GM15510 (cell line): ENCODE measurements around the gene PAX2.

Experiments
- POLR2A ChIP-seq: IDR thresholded peaks from 3 replicates; pipeline ENCODE4 v1.6.1; 2011; ENCODE audit warnings: borderline replicate concordance; ENCODE audit not compliant: insufficient read length; ENCODE audit errors: extremely low read depth

The PAX2 gene

DNA sequence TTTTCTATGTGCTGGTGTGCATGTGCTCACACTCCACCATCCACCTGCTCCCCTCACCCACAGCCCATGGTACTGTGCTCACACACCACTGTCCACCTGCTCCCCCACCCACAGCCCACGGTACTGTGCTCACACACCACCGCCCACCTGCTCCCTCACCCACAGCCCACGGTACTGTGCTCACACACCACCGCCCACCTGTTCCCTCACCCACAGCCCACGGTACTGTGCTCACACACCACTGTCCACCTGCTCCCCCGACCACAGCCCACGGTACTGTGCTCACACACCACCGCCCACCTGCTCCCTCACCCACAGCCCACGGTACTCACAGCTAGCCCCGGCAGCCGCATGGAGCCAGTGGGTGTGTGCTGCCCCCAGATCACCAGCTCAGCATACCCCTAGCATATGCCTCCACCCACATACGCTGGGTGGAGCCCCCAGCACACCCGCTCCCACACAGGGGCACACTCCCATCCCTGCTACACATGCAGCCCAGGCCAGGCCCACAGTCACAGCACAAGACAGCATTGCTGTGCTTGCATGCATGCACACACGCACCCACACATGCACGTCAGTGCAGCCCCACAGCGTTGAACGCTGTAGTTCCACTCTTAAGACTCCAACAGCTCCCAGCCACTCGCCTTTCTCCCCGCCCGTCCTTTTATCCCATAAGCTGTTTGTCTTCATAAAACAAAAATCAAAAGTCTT is 62.0 kb downstream of the PAX2 start:
- no peak for TF ChIP-seq POLR2A

DNA sequence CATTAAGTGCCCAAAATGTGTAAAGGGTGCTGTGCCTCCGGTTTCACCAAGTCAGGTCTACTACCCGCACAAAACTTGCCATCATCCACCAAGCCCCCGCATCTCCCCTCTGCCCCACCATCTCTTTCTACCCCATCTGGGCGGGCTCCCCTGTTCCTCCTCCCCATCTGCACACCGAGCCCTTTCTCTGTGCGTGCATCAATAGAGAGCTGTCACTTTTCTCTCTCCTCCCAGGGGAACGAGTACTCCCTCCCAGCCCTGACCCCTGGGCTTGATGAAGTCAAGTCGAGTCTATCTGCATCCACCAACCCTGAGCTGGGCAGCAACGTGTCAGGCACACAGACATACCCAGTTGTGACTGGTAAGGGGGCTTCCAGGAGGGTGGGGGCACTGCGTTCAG is 63.5 kb downstream of the PAX2 start:
- TF ChIP-seq POLR2A: no peak

GRCh38 chr10:100810091-100810834 is 64.9 kb downstream of the PAX2 start:
- no peak for TF ChIP-seq POLR2A

- TF ChIP-seq POLR2A: no peak
Observed at GRCh38 chr10:100810835-100811116, 65.4 kb downstream of the PAX2 start.

GRCh38 chr10:100811261-100811660 is 65.9 kb downstream of the PAX2 start:
- no peak for TF ChIP-seq POLR2A

DNA sequence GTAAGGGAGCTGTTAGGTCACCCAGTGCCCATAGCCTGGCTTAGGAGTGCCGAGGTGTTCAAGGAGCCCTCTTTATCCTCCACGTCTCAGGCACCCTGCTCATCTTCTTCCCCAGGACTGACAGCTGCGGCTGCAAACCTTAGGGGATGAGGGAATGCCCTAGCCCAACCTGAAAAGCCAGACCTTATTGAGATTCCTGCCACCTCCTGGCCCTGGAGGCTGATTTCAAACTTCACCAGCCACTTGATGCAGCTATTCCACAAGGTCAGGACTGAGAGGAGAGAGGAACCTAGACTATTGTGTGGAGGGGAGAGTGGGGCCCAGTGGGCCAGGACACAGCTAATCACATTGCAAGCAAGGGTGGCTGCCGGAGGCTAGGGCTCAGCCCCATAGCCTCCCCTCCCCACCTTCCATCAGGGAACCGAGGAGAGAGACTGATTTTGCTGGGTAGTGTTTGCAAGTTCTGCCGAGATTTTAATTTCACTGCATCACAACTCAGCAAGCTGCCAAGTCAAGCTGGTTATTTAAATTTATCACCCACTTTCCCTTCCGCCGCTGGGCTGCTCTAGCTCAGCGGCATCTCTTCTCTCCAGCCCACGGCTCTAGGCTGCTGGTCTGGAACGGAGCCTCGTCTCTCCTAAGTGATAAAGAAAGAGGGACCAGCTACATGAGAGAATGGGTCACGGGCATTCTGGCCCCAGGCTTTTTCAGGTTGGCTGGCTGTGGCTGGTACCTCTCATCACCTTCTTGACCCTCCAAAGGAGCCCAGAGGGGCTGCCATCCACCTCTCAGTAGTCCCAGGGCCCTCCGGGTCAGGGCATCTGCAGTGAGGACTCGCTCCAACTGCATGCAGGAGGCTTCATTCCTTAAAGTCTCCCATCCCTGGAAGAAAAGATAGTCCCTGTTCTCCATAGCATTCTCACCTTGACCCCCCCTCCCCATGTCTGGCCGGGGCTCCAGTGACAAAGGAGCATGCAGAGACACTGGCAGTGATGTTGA is 66.7 kb downstream of the PAX2 start:
- no peak for TF ChIP-seq POLR2A

GRCh38 chr10:100812978-100813377 is 67.6 kb downstream of the PAX2 start:
- TF ChIP-seq POLR2A: no peak

GRCh38 chr10:100814751-100815474 is 69.5 kb downstream of the PAX2 start:
- no peak for TF ChIP-seq POLR2A

- no peak for TF ChIP-seq POLR2A
Observed at GRCh38 chr10:100816671-100817070, 71.3 kb downstream of the PAX2 start.

DNA sequence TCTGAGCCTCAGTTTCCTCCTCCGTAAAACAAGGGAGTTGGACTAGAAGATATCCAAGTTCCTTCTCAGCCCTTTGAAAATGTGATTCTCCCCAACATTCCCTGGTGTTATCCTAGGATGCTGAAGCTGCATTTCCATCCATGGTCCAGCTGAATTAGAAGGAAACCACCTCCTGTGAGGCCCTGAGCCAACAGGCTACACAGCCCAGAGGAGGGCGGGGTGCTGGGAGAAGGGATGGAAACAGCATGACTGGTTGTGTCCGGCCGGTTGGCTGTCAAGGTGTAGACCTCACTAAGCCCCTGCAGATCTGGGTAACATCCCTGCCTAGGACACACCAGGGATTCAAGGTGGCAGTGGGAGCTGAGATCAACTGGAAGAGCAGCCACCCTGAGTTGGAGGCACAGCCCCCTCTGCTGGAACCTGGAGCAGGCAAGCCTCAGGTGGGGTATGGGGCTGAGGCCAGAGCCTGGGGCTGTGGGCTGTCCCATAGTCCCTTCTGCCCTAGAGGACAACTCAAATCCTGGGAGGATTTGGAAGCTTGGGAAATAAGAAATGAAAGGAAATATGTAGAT is 72.0 kb downstream of the PAX2 start:
- TF ChIP-seq POLR2A: no peak

DNA sequence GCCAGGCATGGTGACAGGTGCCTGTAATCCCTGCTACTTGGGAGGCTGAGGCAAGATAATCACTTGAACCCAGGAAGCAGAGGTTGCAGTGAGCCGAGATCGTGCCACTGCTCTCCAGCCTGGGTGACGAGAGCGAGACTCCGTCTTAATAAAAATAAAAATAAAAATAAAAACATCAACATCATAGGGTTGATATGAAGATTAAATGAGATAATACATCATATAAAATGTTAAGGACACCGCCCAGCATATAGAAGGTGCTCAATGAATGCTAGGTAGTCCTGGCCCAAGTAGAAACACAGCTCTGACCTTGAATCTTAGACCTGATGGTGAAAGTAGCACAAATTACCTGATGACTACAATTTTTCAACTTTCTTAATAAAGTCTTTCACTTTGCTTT is 74.0 kb downstream of the PAX2 start:
- no peak for TF ChIP-seq POLR2A

DNA sequence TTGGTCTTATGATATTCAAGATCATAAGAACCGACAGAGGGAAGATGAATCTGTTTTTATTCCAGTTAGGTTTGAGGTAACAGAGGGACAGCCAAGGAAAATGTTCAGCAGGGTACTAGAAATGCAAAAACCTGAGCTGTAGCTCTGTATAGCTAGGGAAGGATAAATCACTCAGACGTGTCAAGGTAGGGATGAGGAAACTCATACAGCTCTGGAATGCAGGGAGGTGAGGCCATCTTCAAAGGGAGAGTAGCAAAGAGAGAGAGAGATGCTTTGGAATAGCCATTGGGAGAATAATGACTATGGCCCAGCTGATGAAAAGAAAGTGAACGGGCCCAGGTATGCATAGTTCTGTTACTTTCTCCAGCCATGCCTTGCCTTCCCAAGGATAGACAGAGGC is 77.8 kb downstream of the PAX2 start:
- TF ChIP-seq POLR2A: no peak

DNA sequence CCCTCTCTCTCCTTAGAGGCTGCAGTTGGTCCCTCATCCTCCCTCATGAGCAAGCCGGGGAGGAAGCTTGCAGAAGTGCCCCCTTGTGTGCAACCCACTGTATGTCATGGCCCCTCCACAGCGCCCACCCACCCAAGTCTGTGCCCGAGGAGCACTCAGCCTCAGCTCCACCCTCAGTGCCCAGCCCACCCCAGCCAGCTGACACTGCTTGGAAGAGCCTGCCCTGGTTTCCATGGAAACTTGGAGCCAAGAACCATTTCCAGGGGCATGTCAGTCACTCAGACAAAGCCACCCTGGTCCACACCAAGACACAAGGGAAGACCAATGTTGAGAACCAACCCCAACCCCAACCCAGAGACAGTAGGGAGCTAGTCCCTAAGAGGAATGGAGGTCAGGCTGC is 79.5 kb downstream of the PAX2 start:
- TF ChIP-seq POLR2A: no peak

GRCh38 chr10:100825325-100825875 is 80.0 kb downstream of the PAX2 start:
- no peak for TF ChIP-seq POLR2A
